SU-DHL-6 (cell line): ENCODE data around the gene SVOPL.

Experiments used
- EZH2phosphoT487 ChIP-seq: fragments of 200-600 bp; sonication (generic), shearing (Covaris generic); conservative IDR thresholded peaks from 2 replicates; pipeline ENCODE4 v1.6.1; 2018; ENCODE audit warnings: mild to moderate bottlenecking, antibody characterized with exemption, low read length, moderate library complexity, mixed read lengths
- TF ChIP-seq, protein P1 (sequence below): fragments of 200-600 bp; sonication (generic); IDR thresholded peaks from one replicate; pipeline ENCODE4 v1.5.1; 2017; ENCODE audit warnings: antibody characterized with exemption, mild to moderate bottlenecking, low read length, moderate library complexity; ENCODE audit not compliant: insufficient read depth, poor library complexity, severe bottlenecking

DNA sequence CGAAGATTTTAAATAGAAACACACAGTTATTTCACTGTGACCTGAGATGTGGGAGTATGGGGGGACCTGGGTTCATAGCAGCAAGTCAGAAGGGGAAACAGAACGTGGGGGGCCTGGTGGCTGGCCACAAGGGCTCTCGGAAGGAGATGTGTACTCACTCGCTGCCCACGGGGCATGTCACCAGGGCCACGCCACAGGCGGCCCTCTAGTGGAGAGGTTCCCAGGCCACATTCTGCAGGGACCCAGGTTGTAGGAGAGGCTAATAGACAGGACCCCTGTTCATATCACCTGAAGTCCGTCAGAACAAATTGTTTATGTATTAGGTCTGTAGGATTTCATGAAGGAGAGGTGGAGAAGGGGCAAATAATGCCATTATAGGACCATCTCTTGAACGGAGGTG lies 25.1 kb upstream of the SVOPL start:
- TF ChIP-seq, protein P1, sequence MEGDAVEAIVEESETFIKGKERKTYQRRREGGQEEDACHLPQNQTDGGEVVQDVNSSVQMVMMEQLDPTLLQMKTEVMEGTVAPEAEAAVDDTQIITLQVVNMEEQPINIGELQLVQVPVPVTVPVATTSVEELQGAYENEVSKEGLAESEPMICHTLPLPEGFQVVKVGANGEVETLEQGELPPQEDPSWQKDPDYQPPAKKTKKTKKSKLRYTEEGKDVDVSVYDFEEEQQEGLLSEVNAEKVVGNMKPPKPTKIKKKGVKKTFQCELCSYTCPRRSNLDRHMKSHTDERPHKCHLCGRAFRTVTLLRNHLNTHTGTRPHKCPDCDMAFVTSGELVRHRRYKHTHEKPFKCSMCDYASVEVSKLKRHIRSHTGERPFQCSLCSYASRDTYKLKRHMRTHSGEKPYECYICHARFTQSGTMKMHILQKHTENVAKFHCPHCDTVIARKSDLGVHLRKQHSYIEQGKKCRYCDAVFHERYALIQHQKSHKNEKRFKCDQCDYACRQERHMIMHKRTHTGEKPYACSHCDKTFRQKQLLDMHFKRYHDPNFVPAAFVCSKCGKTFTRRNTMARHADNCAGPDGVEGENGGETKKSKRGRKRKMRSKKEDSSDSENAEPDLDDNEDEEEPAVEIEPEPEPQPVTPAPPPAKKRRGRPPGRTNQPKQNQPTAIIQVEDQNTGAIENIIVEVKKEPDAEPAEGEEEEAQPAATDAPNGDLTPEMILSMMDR = no peak
- no peak for TF ChIP-seq EZH2phosphoT487
